ENCODE data around the gene LY6G5B. TPM values are rescaled to one million over a fixed set of nuclear protein-coding genes. Genes with fewer than 3 reads are reported as not detected.

The LY6G5B gene
- polyA plus RNA-seq, 6 donors from 2014 or later, result 0.23 to 0.87 (median 0.50) TPM; not detected in 3

GRCh38 chr6:31722173-31722572 is 52.4 kb downstream of the LY6G5B start:
- Mint-ChIP-seq H3K27me3 (no peaks in the 10 kb centered on the region), H3K4me1 (peaks cover 27 to 45% (median 42%) of the 10 kb centered on the region in 3 donors), H3K4me3 (no peak overlapping the region), H3K36me3 (peaks cover 6 to 20% of the 10 kb centered on the region in 2 donors), H3K9me3 (no peaks in the 10 kb centered on the region), H3K27ac (no peak overlapping the region)
- DNase-seq (no peak), ATAC-seq (ENCODE audit: low read depth in 2 of 2) (no peak)

Other genes starting within 250 kb of the LY6G5B start
- gene MICB, start 171.8 kb upstream of the LY6G5B start, polyA plus RNA-seq (ENCODE audit: low read depth in 6 of 6), result 10 to 100 TPM in 3 of 6 donors, 1 to 10 TPM in 3; 4.4 to 14.3 (median 9.7) TPM
- not detected for gene MCCD1, start 141.0 kb upstream of the LY6G5B start, polyA plus RNA-seq (ENCODE audit: low read depth in 6 of 6)
- gene DDX39B, start 128.0 kb upstream of the LY6G5B start, polyA plus RNA-seq (ENCODE audit: low read depth in 6 of 6), result 100 to 1,000 TPM in 1 of 6 donors, 10 to 100 TPM in 5; 41.6 to 117 (median 74.5) TPM
- gene ATP6V1G2, start 123.4 kb upstream of the LY6G5B start, polyA plus RNA-seq (ENCODE audit: low read depth in 6 of 6), result under 1 TPM in 2 of 6 donors, not detected in 4; 0.67 to 0.69 TPM
- 10 to 100 TPM in 2 of 6 donors, 1 to 10 TPM in 3, under 1 TPM in 1; 0.24 to 11.4 (median 8.9) TPM for gene NFKBIL1, start 122.4 kb upstream of the LY6G5B start, polyA plus RNA-seq (ENCODE audit: low read depth in 6 of 6)
- gene LTA, start 97.7 kb upstream of the LY6G5B start, polyA plus RNA-seq (ENCODE audit: low read depth in 6 of 6), result 10 to 100 TPM in 5 of 6 donors, 1 to 10 TPM in 1; 6.6 to 26.0 (median 19.4) TPM
- gene TNF, start 94.4 kb upstream of the LY6G5B start, polyA plus RNA-seq (ENCODE audit: low read depth in 6 of 6), result 1 to 10 TPM; 1.1 to 5.2 (median 2.6) TPM
- 1,000 to 10,000 TPM; 1,940 to 3,141 (median 2,206) TPM for gene LTB, start 87.6 kb upstream of the LY6G5B start, polyA plus RNA-seq (ENCODE audit: low read depth in 6 of 6)
- 10 to 100 TPM; 28.2 to 78.2 (median 35.2) TPM for gene LST1, start 83.7 kb upstream of the LY6G5B start, polyA plus RNA-seq (ENCODE audit: low read depth in 6 of 6)
- gene NCR3, start 77.0 kb upstream of the LY6G5B start, polyA plus RNA-seq (ENCODE audit: low read depth in 6 of 6), result 100 to 1,000 TPM in 5 of 6 donors, 10 to 100 TPM in 1; 84.4 to 158 (median 108) TPM
- 10 to 100 TPM in 1 of 6 donors, 1 to 10 TPM in 4, under 1 TPM in 1; 0.50 to 14.4 (median 3.5) TPM for gene AIF1, start 54.7 kb upstream of the LY6G5B start, polyA plus RNA-seq (ENCODE audit: low read depth in 6 of 6)
- 10 to 100 TPM in 1 of 6 donors, 1 to 10 TPM in 4, under 1 TPM in 1; 0.70 to 11.3 (median 6.3) TPM for gene PRRC2A, start 49.3 kb upstream of the LY6G5B start, polyA plus RNA-seq (ENCODE audit: low read depth in 6 of 6)
- 10 to 100 TPM; 20.1 to 27.0 (median 24.2) TPM for gene BAG6, start 17.3 kb upstream of the LY6G5B start, polyA plus RNA-seq (ENCODE audit: low read depth in 6 of 6)
- 10 to 100 TPM in 4 of 6 donors, 1 to 10 TPM in 2; 7.6 to 19.6 (median 13.7) TPM for gene APOM, start 14.1 kb upstream of the LY6G5B start, polyA plus RNA-seq (ENCODE audit: low read depth in 6 of 6)
- gene C6orf47, start 9.2 kb upstream of the LY6G5B start, polyA plus RNA-seq (ENCODE audit: low read depth in 6 of 6), result 10 to 100 TPM; 16.8 to 39.9 (median 28.4) TPM
- 10 to 100 TPM; 18.5 to 27.8 (median 23.5) TPM for gene GPANK1, start 5.0 kb upstream of the LY6G5B start, polyA plus RNA-seq (ENCODE audit: low read depth in 6 of 6)
- 100 to 1,000 TPM; 279 to 299 (median 286) TPM for gene CSNK2B, start 3.9 kb upstream of the LY6G5B start, polyA plus RNA-seq (ENCODE audit: low read depth in 6 of 6)
- 1 to 10 TPM in 1 of 6 donors, under 1 TPM in 3, not detected in 2; 0.48 to 1.6 (median 0.92) TPM for gene LY6G5C, start 11.1 kb downstream of the LY6G5B start, polyA plus RNA-seq (ENCODE audit: low read depth in 6 of 6)
- gene ABHD16A, start 33.3 kb downstream of the LY6G5B start, polyA plus RNA-seq (ENCODE audit: low read depth in 6 of 6), result 10 to 100 TPM; 27.3 to 45.3 (median 33.4) TPM
- 1 to 10 TPM in 1 of 6 donors, under 1 TPM in 2, not detected in 3; 0.60 to 1.8 (median 0.75) TPM for gene LY6G6F, start 36.9 kb downstream of the LY6G5B start, polyA plus RNA-seq (ENCODE audit: low read depth in 6 of 6)
- gene LY6G6D, start 45.4 kb downstream of the LY6G5B start, polyA plus RNA-seq (ENCODE audit: low read depth in 6 of 6), result not detected
- not detected for gene LY6G6C, start 51.8 kb downstream of the LY6G5B start, polyA plus RNA-seq (ENCODE audit: low read depth in 6 of 6)
- gene MPIG6B, start 53.4 kb downstream of the LY6G5B start, polyA plus RNA-seq (ENCODE audit: low read depth in 6 of 6), result 1 to 10 TPM in 5 of 6 donors, not detected in 1; 3.0 to 5.1 (median 3.7) TPM
- gene DDAH2, start 59.3 kb downstream of the LY6G5B start, polyA plus RNA-seq (ENCODE audit: low read depth in 6 of 6), result 10 to 100 TPM; 57.1 to 87.6 (median 82.1) TPM
- gene CLIC1, start 66.6 kb downstream of the LY6G5B start, polyA plus RNA-seq (ENCODE audit: low read depth in 6 of 6), result 100 to 1,000 TPM; 536 to 743 (median 628) TPM
- gene MSH5, start 70.0 kb downstream of the LY6G5B start, polyA plus RNA-seq (ENCODE audit: low read depth in 6 of 6), result 1 to 10 TPM in 5 of 6 donors, not detected in 1; 1.9 to 9.3 (median 2.6) TPM
- under 1 TPM in 1 of 6 donors, not detected in 5; 0.96 TPM for gene SAPCD1, start 92.7 kb downstream of the LY6G5B start, polyA plus RNA-seq (ENCODE audit: low read depth in 6 of 6)
- under 1 TPM in 2 of 6 donors, not detected in 4; 0.13 to 0.29 TPM for gene VWA7, start 107.4 kb downstream of the LY6G5B start, polyA plus RNA-seq (ENCODE audit: low read depth in 6 of 6)
- 10 to 100 TPM; 42.2 to 70.6 (median 50.3) TPM for gene VARS1, start 125.8 kb downstream of the LY6G5B start, polyA plus RNA-seq (ENCODE audit: low read depth in 6 of 6)
- 100 to 1,000 TPM in 1 of 6 donors, 10 to 100 TPM in 5; 75.4 to 107 (median 92.4) TPM for gene LSM2, start 137.0 kb downstream of the LY6G5B start, polyA plus RNA-seq (ENCODE audit: low read depth in 6 of 6)
- 1 to 10 TPM in 1 of 6 donors, under 1 TPM in 4, not detected in 1; 0.45 to 1.4 (median 0.71) TPM for gene HSPA1L, start 145.3 kb downstream of the LY6G5B start, polyA plus RNA-seq (ENCODE audit: low read depth in 6 of 6)
- 10 to 100 TPM in 2 of 6 donors, 1 to 10 TPM in 3, under 1 TPM in 1; 0.23 to 12.1 (median 7.9) TPM for gene HSPA1A, start 145.6 kb downstream of the LY6G5B start, polyA plus RNA-seq (ENCODE audit: low read depth in 6 of 6)
- gene HSPA1B, start 157.8 kb downstream of the LY6G5B start, polyA plus RNA-seq (ENCODE audit: low read depth in 6 of 6), result 1 to 10 TPM; 1.1 to 2.8 (median 1.8) TPM
- 10 to 100 TPM; 10.9 to 19.5 (median 18.2) TPM for gene NEU1, start 192.8 kb downstream of the LY6G5B start, polyA plus RNA-seq (ENCODE audit: low read depth in 6 of 6)
- gene SLC44A4, start 209.0 kb downstream of the LY6G5B start, polyA plus RNA-seq (ENCODE audit: low read depth in 6 of 6), result not detected
- gene EHMT2, start 227.7 kb downstream of the LY6G5B start, polyA plus RNA-seq (ENCODE audit: low read depth in 6 of 6), result 10 to 100 TPM; 29.9 to 50.7 (median 35.9) TPM
- gene ZBTB12, start 232.1 kb downstream of the LY6G5B start, polyA plus RNA-seq (ENCODE audit: low read depth in 6 of 6), result under 1 TPM in 1 of 6 donors, not detected in 5; 0.20 TPM

Measured in naive B cell (primary cell).